GM12878 (cell line): ENCODE data around the gene TFDP1. TPM values are rescaled to one million over a fixed set of nuclear protein-coding genes. Genes with fewer than 3 reads are reported as not detected.

ENCODE experiments used
- ATAC-seq: fragments of 200-7000 bp; cut with Tn5 transposase; 3 replicates; pipeline ENCODE4 v1.9.1; 2020; ENCODE audit warnings: mild to moderate bottlenecking, moderate library complexity
- BruUV-seq: library from RNA; stranded (reverse); fragments of 400-500 nt; replicated peaks from 2 replicates; lab custom pipeline; 2021; lab: Mats Ljungman, UMichigan
- CTCF ChIA-PET: fragments of 300-600 bp; sonication (Branson Sonifier 250); formaldehyde crosslinking; extraction: SDS; loops from one replicate; lab custom pipeline; 2021; ENCODE audit warnings: inconsistent platforms; lab: Yijun Ruan, JAX
- POLR2A ChIA-PET: fragments of 350-600 bp; formaldehyde crosslinking; extraction: SDS; loops from one replicate; lab custom pipeline; 2021; ENCODE audit warnings: inconsistent platforms; lab: Charles Lee
- RAD21 ChIA-PET: fragments of 300-600 bp; sonication (Branson Sonifier 250); formaldehyde crosslinking; loops from one replicate; lab custom pipeline; 2023; ENCODE audit warnings: antibody characterized with exemption; ENCODE audit not compliant: unreplicated experiment; lab: Charles Lee
- SMC1A ChIA-PET: fragments of 300-600 bp; sonication (Branson Sonifier 250); formaldehyde crosslinking; loops from one replicate; lab custom pipeline; 2023; ENCODE audit not compliant: unreplicated experiment, uncharacterized antibody; lab: Charles Lee
- DNase-seq: peaks from one replicate; pipeline ENCODE4 v3.0.0-alpha.2; 2011; ENCODE audit warnings: low read depth, low spot score
- FAIRE-seq: peaks from 3 replicates; lab custom pipeline; 2011; peaks lifted over from hg19 to GRCh38; lab: Jason Lieb, UNC
- H2AFZ ChIP-seq: 2 replicates; pipeline ENCODE4 v1.6.0; 2011; ENCODE audit warnings: low read depth, low read length, control low read depth; ENCODE audit not compliant: control insufficient read depth
- H3K27ac ChIP-seq: 2 replicates; pipeline ENCODE4 v1.5.1; 2011; ENCODE audit warnings: control low read depth; ENCODE audit not compliant: control insufficient read depth, insufficient read depth
- H3K27me3 ChIP-seq, 2 experiments: replicated peaks in 1 of 2; 2 replicates each; pipeline versions ENCODE4 v1.6.0 to v1.6.1; 2011; ENCODE audit warnings: low read length in 1 of 2; ENCODE audit not compliant: control insufficient read depth in 2 of 2, insufficient read depth in 2 of 2
- H3K36me3 ChIP-seq, 2 experiments: 2 replicates each; pipeline ENCODE4 v1.5.1; 2011; ENCODE audit warnings: low read length in 1 of 2; ENCODE audit not compliant: control insufficient read depth in 2 of 2, insufficient read depth in 2 of 2
- H3K4me1 ChIP-seq: 2 replicates; pipeline ENCODE4 v1.6.1; 2011; ENCODE audit warnings: mild to moderate bottlenecking, low read length, moderate library complexity, mixed read lengths; ENCODE audit not compliant: control insufficient read depth, insufficient read depth
- H3K4me2 ChIP-seq: 2 replicates; pipeline ENCODE4 v1.6.0; 2011; ENCODE audit warnings: control low read depth; ENCODE audit not compliant: control insufficient read depth, insufficient read depth
- H3K4me3 ChIP-seq: fragments of 200-600 bp; sonication (generic); 2 replicates; pipeline ENCODE4 v1.5.1; 2016
- H3K79me2 ChIP-seq: 2 replicates; pipeline ENCODE4 v1.6.0; 2011; ENCODE audit warnings: low read length; ENCODE audit not compliant: control insufficient read depth, insufficient read depth
- H3K9ac ChIP-seq: 2 replicates; pipeline ENCODE4 v1.8.0; 2011; ENCODE audit warnings: low read length, control low read depth, mixed read lengths; ENCODE audit not compliant: control insufficient read depth, insufficient read depth
- H3K9me3 ChIP-seq: replicated peaks from 3 replicates; pipeline ENCODE4 v1.5.1; 2011; ENCODE audit warnings: mild to moderate bottlenecking, low read length; ENCODE audit not compliant: control insufficient read depth, insufficient read depth
- H4K20me1 ChIP-seq: 2 replicates; pipeline ENCODE4 v1.6.0; 2011; ENCODE audit not compliant: control insufficient read depth, insufficient read depth
- BCL11A ChIP-seq: IDR thresholded peaks from 2 replicates; pipeline ENCODE4 v1.6.1; 2011; ENCODE audit warnings: low read depth, low read length
- CBFB ChIP-seq: IDR thresholded peaks from 2 replicates; pipeline ENCODE4 v1.6.1; 2016; ENCODE audit warnings: antibody characterized with exemption, low read depth
- CREM ChIP-seq: IDR thresholded peaks from 2 replicates; pipeline ENCODE4 v1.6.1; 2014; ENCODE audit warnings: antibody characterized with exemption, low read depth
- EP300 ChIP-seq, 2 experiments: fragments of 150-350 bp in 1 of 2; IDR thresholded peaks; 2 replicates each; pipeline ENCODE4 v1.6.1; 2011 to 2012; ENCODE audit warnings: low read depth in 2 of 2, low read length in 2 of 2, borderline replicate concordance in 1 of 2, improper control_type of control experiment in 1 of 2, inconsistent platforms in 1 of 2; ENCODE audit not compliant: control insufficient read depth in 1 of 2
- GABPA ChIP-seq: IDR thresholded peaks from 2 replicates; pipeline ENCODE4 v1.6.1; 2014; ENCODE audit warnings: antibody characterized with exemption, low read depth, mild to moderate bottlenecking, inconsistent platforms
- IKZF1 ChIP-seq: fragments of 450-650 bp; conservative IDR thresholded peaks from 2 replicates; pipeline ENCODE4 v1.6.1; 2017; ENCODE audit warnings: antibody characterized with exemption, mild to moderate bottlenecking
- JUNB ChIP-seq: IDR thresholded peaks from 2 replicates; pipeline ENCODE4 v1.6.1; 2016; ENCODE audit warnings: antibody characterized with exemption, mild to moderate bottlenecking
- MEF2A ChIP-seq: IDR thresholded peaks from 2 replicates; pipeline ENCODE4 v1.6.1; 2011; ENCODE audit warnings: low read depth, mild to moderate bottlenecking, low read length, moderate library complexity; ENCODE audit not compliant: insufficient read depth
- NFYB ChIP-seq: IDR thresholded peaks from 2 replicates; pipeline ENCODE4 v1.6.1; 2011; ENCODE audit warnings: low read depth, mild to moderate bottlenecking, low read length, improper control_type of control experiment, moderate library complexity; ENCODE audit not compliant: insufficient read depth
- NKRF ChIP-seq: fragments of 450-650 bp; conservative IDR thresholded peaks from 2 replicates; pipeline ENCODE4 v1.6.1; 2017; ENCODE audit warnings: mild to moderate bottlenecking, moderate library complexity
- SMAD5 ChIP-seq: IDR thresholded peaks from 2 replicates; pipeline ENCODE4 v1.6.1; 2016; ENCODE audit warnings: antibody characterized with exemption, low read depth
- STAT3 ChIP-seq: IDR thresholded peaks from 2 replicates; pipeline ENCODE4 v1.6.1; 2011; ENCODE audit warnings: low read depth, low read length, improper control_type of control experiment
- YY1 ChIP-seq: IDR thresholded peaks from 2 replicates; pipeline ENCODE4 v1.6.1; 2011; ENCODE audit warnings: low read depth, mild to moderate bottlenecking, low read length
- ZBED1 ChIP-seq: IDR thresholded peaks from 2 replicates; pipeline ENCODE4 v1.6.1; 2016; ENCODE audit warnings: borderline replicate concordance
- WGBS: methylation state at CpG from one replicate; pipeline ENCODE4 v1.1.6; 2016; ENCODE audit warnings: low lambda C conversion rate; ENCODE audit not compliant: insufficient replicate concordance, insufficient coverage; ENCODE audit errors: missing lambda C conversion rate; 5-methylcytosine and 5-hydroxymethylcytosine counted together
- in situ Hi-C: fragments of 300-500 bp; cut with MboI; formaldehyde crosslinking; loops from 9 replicates; pipeline ENCODE4 v1.14.3; 2018; ENCODE audit warnings: mixed read lengths
- intact Hi-C: fragments of 100-400 bp; cut with micrococcal nuclease; formaldehyde crosslinking; loops from one replicate; pipeline ENCODE4 v1.14.2; 2022; ENCODE audit not compliant: unreplicated experiment
- polyA plus RNA-seq, 11 experiments: library from polyadenylated mRNA; depleted of rRNA in 4 of 11; unstranded in 6 of 11; stranded (reverse) in 5 of 11; fragments of >200 nt; fragmentation: Nextera tagmentation in 4 of 11; fragmentation: Illumina TruSeq in 1 of 11; extraction: Ambion mirVana in 4 of 11; extraction: Trizol in 1 of 11; gene quantifications; 1 replicate in 1 of 11; 2 replicates in 10 of 11; pipeline versions ENCODE4 v1.2.1 to v1.2.3, GENCODE V29; 2011 to 2016; ENCODE audit warnings: inconsistent platforms in 2 of 11, missing spikeins in 2 of 11, low read depth in 1 of 11
- total RNA-seq, 4 experiments: library from RNA; depleted of rRNA in 3 of 4; stranded (reverse); fragments of >200 nt in 3 of 4; fragmentation: Illumina TruSeq in 1 of 4; extraction: Trizol in 1 of 4; gene quantifications; 2 replicates each; pipeline versions ENCODE4 v1.2.1 to v1.2.3, GENCODE V29; 2013 to 2021
- TF ChIP-seq, protein P1 (sequence below): IDR thresholded peaks from 2 replicates; pipeline ENCODE4 v1.6.1; 2012; ENCODE audit warnings: low read depth, low read length, improper control_type of control experiment
- TF ChIP-seq, protein P2 (sequence below): fragments of 450-650 bp; formaldehyde crosslinking; IDR thresholded peaks from 2 replicates; pipeline ENCODE4 v1.4.0; 2022; ENCODE audit warnings: mild to moderate bottlenecking, moderate library complexity

The TFDP1 gene
- total and polyA plus RNA-seq, 10 of the 15 experiments (the other 5 are each of a cell fraction or from before 2014, with no cell fraction given) = 37.7 to 254 (median 119) TPM

DNA sequence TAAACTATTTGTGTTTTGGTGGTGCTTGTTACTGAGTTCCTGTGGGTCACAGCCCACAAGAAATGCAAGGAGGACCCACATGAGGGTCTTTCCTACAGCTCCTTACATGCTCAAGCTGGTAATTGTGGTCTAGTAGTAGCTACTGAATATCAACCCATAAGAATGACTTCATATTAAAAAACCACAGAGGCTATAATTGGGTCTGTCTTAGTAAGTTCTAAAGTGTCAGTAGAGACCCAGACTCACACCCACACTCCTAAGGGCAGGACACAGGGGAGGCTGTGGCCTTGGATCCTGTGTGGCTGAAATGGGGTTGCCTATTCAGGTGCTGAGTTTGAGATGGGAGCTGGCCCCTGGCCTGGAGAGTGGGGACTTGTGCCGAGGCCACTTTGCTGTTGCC lies 19.6 kb downstream of the TFDP1 start (continued):
- TF ChIP-seq BCL11A (peak; percentile 80), CBFB (peak; percentile 85), CREM (peak; percentile 69; the same call in 1 of the 2 replicates), JUNB (peak; percentile 84), ZBED1 (peak; percentile 51; the same call in 1 of the 2 replicates), IKZF1 (0 out of 2 replicates have a peak, but pooled peaks have one; percentile 14), MEF2A (peak; percentile 96)

DNA sequence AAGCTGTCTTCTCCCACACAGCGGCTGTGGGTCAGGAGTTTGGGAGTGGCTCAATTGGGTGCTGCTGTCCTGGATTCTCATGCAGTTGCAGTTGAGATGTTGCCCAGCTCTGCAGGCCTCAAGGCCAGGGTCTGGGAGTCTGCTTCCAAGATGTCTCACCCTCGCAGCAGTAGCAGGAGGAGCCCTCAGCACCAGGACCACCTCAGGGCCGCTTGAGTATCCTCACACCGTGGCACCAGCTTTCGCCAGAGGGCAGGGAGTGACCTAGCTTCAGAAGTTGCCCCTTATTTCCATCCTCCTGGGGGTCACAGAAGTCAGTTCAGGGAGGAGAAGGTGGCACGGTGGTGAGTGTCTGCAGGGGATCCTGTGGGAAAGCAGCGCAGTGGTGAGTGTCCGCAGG lies 20.9 kb downstream of the TFDP1 start:
- TSS peak; percentile 43 for BruUV-seq
- no peaks in the 10 kb centered on the region for H3K27me3 ChIP-seq
- H3K4me2 ChIP-seq = no peak overlapping the region
- TF ChIP-seq SMAD5 (no peak), YY1 (no peak), GABPA (no peak), EP300 (IDR thresholded peaks at IDR 0.05; ENCODE audit: borderline replicate concordance in 1 of 2, control insufficient read depth in 1 of 2, low read depth in 2 of 2, low read length in 2 of 2) (no peak), NKRF (no peak), NFYB (no peak), STAT3 (no peak)
- TF ChIP-seq, protein P1, sequence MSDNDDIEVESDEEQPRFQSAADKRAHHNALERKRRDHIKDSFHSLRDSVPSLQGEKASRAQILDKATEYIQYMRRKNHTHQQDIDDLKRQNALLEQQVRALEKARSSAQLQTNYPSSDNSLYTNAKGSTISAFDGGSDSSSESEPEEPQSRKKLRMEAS = no peak
- TF ChIP-seq, protein P2, sequence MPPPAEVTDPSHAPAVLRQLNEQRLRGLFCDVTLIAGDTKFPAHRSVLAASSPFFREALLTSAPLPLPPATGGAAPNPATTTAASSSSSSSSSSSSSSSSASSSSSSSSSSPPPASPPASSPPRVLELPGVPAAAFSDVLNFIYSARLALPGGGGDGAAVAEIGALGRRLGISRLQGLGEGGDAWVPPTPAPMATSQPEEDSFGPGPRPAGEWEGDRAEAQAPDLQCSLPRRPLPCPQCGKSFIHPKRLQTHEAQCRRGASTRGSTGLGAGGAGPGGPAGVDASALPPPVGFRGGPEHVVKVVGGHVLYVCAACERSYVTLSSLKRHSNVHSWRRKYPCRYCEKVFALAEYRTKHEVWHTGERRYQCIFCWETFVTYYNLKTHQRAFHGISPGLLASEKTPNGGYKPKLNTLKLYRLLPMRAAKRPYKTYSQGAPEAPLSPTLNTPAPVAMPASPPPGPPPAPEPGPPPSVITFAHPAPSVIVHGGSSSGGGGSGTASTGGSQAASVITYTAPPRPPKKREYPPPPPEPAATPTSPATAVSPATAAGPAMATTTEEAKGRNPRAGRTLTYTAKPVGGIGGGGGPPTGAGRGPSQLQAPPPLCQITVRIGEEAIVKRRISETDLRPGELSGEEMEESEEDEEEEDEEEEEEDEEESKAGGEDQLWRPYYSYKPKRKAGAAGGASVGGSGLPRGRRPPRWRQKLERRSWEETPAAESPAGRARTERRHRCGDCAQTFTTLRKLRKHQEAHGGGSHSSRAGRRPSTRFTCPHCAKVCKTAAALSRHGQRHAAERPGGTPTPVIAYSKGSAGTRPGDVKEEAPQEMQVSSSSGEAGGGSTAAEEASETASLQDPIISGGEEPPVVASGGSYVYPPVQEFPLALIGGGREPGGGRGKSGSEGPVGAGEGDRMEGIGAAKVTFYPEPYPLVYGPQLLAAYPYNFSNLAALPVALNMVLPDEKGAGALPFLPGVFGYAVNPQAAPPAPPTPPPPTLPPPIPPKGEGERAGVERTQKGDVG (CRISPR knock-in tag) = no peak
- ChIA-PET SMC1A (no interaction called here), CTCF (no interaction called here), POLR2A (no interaction called here), RAD21 (no interaction called here)
- peaks cover 3% of the 10 kb centered on the region; the same call in 1 of the 2 replicates for H3K4me1 ChIP-seq
- H3K4me3 ChIP-seq = no peak overlapping the region
- no peak overlapping the region for H2AFZ ChIP-seq
- FAIRE-seq = no peak
- no peak for ATAC-seq
- H3K9ac ChIP-seq = no peak overlapping the region
- no peaks in the 10 kb centered on the region for H4K20me1 ChIP-seq
- peaks cover 40% of the 10 kb centered on the region for H3K79me2 ChIP-seq
- in situ Hi-C loops (no loop called here), intact Hi-C loops (no loop called here)
- no peak for DNase-seq
- H3K27ac ChIP-seq = no peak overlapping the region
- H3K9me3 ChIP-seq = no peaks in the 10 kb centered on the region
- WGBS = 96% methylated on average over 6 of the region's 8 CpGs
- H3K36me3 ChIP-seq = peaks cover 10 to 13% of the 10 kb centered on the region in 2 experiments; a peak in 3 of 4 replicates
